Measurements from ENCODE around the gene ALG10B. TPM values are rescaled to one million over a fixed set of nuclear protein-coding genes. Genes with fewer than 3 reads are reported as not detected.
"Not testable (repeated sequence)": the region's sequence is repeated elsewhere in the genome, so short reads cannot be mapped to it uniquely, and the experiment has no call there.

The ALG10B gene
- total and polyA plus RNA-seq, 12 donors: 1.0 to 14.9 (median 6.5) TPM

- H3K9me3 ChIP-seq (replicated peaks in 1 of 3): no peaks in the 10 kb centered on the region
- DNase-seq: no peak
- no peak overlapping the region for H3K4me3 ChIP-seq
- intact Hi-C loops (cut with DNase I): loop anchor here in 1 of 2 donors (10.0 kb wide), 1 partner anchor 782 kb away; no protein-coding TSS in a partner anchor
- H3K27me3 ChIP-seq: no peaks in the 10 kb centered on the region
- 86 to 94% (median 91%) methylated on average over 1 of the region's 1 CpG for WGBS, 4 donors
- no peak overlapping the region for H3K27ac ChIP-seq
- TF ChIP-seq CTCF (IDR thresholded peaks at IDR 0.05) (no peak), POLR2A (IDR thresholded peaks at IDR 0.05) (no peak)
- H3K4me1 ChIP-seq (replicated peaks in 1 of 2): peaks cover 0 to 4% of the 10 kb centered on the region in 2 donors
- no peaks in the 10 kb centered on the region for H3K36me3 ChIP-seq (replicated peaks in 1 of 2)
Observed at GRCh38 chr12:38332814-38333213, 16.2 kb downstream of the ALG10B start.

GRCh38 chr12:38342444-38342843 is 25.9 kb downstream of the ALG10B start:
- no peak overlapping the region for H3K27ac ChIP-seq
- 39 to 62% (median 61%) methylated on average over 3 of the region's 3 CpGs for WGBS, 4 donors
- no peak for DNase-seq
- H3K27me3 ChIP-seq: no peaks in the 10 kb centered on the region
- TF ChIP-seq CTCF (IDR thresholded peaks at IDR 0.05) (no peak), POLR2A (IDR thresholded peaks at IDR 0.05) (no peak)
- intact Hi-C loops (cut with DNase I): no loop called here
- no peak overlapping the region for H3K4me3 ChIP-seq
- H3K36me3 ChIP-seq (replicated peaks in 1 of 2): no peaks in the 10 kb centered on the region
- H3K4me1 ChIP-seq (replicated peaks in 1 of 2): no peaks in the 10 kb centered on the region
- H3K9me3 ChIP-seq (replicated peaks in 1 of 3): no peaks in the 10 kb centered on the region

- H3K9me3 ChIP-seq (replicated peaks in 1 of 3); H3K27me3 ChIP-seq; DNase-seq; intact Hi-C loops (cut with DNase I); H3K27ac ChIP-seq; H3K4me1 ChIP-seq (replicated peaks in 1 of 2); H3K4me3 ChIP-seq; H3K36me3 ChIP-seq (replicated peaks in 1 of 2): not testable (repeated sequence)
- WGBS, 4 donors: 67 to 94% (median 72%) methylated on average over 4 of the region's 4 CpGs
Observed at GRCh38 chr12:38343256-38343655, 26.7 kb downstream of the ALG10B start.

GRCh38 chr12:38343916-38344315 is 27.3 kb downstream of the ALG10B start:
- H3K36me3 ChIP-seq (replicated peaks in 1 of 2); H3K27ac ChIP-seq; H3K4me3 ChIP-seq; H3K27me3 ChIP-seq; intact Hi-C loops (cut with DNase I); H3K4me1 ChIP-seq (replicated peaks in 1 of 2); H3K9me3 ChIP-seq (replicated peaks in 1 of 3); DNase-seq: not testable (repeated sequence)
- WGBS, 4 donors: 60 to 80% (median 62%) methylated on average over 1 of the region's 1 CpG

GRCh38 chr12:38350342-38351174 is 34.0 kb downstream of the ALG10B start:
- TF ChIP-seq CTCF (IDR thresholded peaks at IDR 0.05) (no peak), POLR2A (IDR thresholded peaks at IDR 0.05) (no peak)
- no peaks in the 10 kb centered on the region for H3K27me3 ChIP-seq
- H3K9me3 ChIP-seq (replicated peaks in 1 of 3): no peaks in the 10 kb centered on the region
- H3K4me1 ChIP-seq (replicated peaks in 1 of 2): no peaks in the 10 kb centered on the region
- H3K4me3 ChIP-seq: no peak overlapping the region
- no peak overlapping the region for H3K27ac ChIP-seq
- H3K36me3 ChIP-seq (replicated peaks in 1 of 2): no peaks in the 10 kb centered on the region
- intact Hi-C loops (cut with DNase I): no loop called here
- WGBS, 4 donors: 62 to 69% (median 66%) methylated on average over 4 of the region's 4 CpGs
- DNase-seq: no peak

GRCh38 chr12:38351175-38351508 is 34.6 kb downstream of the ALG10B start:
- WGBS, 4 donors: 7 to 38% (median 29%) methylated on average over 1 of the region's 1 CpG
- H3K36me3 ChIP-seq (replicated peaks in 1 of 2); H3K9me3 ChIP-seq (replicated peaks in 1 of 3); H3K27me3 ChIP-seq; DNase-seq; intact Hi-C loops (cut with DNase I); H3K4me3 ChIP-seq; H3K27ac ChIP-seq; H3K4me1 ChIP-seq (replicated peaks in 1 of 2): not testable (repeated sequence)
